ENCODE measurements around the gene EML2. TPM values are rescaled to one million over a fixed set of nuclear protein-coding genes. Genes with fewer than 3 reads are reported as not detected.

EML2 gene
- total RNA-seq: 16.8 and 18.8 TPM in 2 replicates

GRCh38 chr19:45638930-45639729, at the start of gene EML2:
EML2 (minus strand) TSS chr19:45639397; CDS start chr19:45639376, 21 bp downstream.

GRCh38 chr19:45667620-45668341, 28.6 kb upstream of the EML2 start, which contains the start of gene GIPR:
GIPR (plus strand) TSS chr19:45668221; CDS start chr19:45669521, 1,300 bp downstream.

GRCh38 chr19:45601524-45602374, 37.4 kb downstream of the EML2 start, which contains the start of gene GPR4:
GPR4 (minus strand) TSS chr19:45602212; CDS start chr19:45591866, 10,346 bp downstream.

GRCh38 chr19:45584332-45585157, 54.7 kb downstream of the EML2 start, which contains the start of gene OPA3:
OPA3 (minus strand) TSS chr19:45584802; CDS start chr19:45584764, 38 bp downstream.

Other genes with a start within 250 kb of the EML2 start
- gene PPP1R13L, start 234.3 kb downstream of the EML2 start, total RNA-seq: 5.0 and 6.0 TPM in 2 replicates
- 5.0 and 8.1 TPM in 2 replicates for gene POLR1G, start 232.8 kb downstream of the EML2 start, total RNA-seq
- 84.8 and 90.9 TPM in 2 replicates for gene ERCC1, start 215.5 kb downstream of the EML2 start, total RNA-seq
- 19.0 and 81.4 TPM in 2 replicates for gene FOSB, start 171.4 kb downstream of the EML2 start, total RNA-seq
- gene RTN2, start 142.3 kb downstream of the EML2 start, total RNA-seq: 16.4 and 17.3 TPM in 2 replicates
- gene PPM1N, start 141.0 kb downstream of the EML2 start, total RNA-seq: 0.16 and 0.72 TPM in 2 replicates
- 95.6 and 146 TPM in 2 replicates for gene VASP, start 131.9 kb downstream of the EML2 start, total RNA-seq
- gene OPA3, start 54.6 kb downstream of the EML2 start, total RNA-seq: 6.5 and 12.1 TPM in 2 replicates
- 2.7 and 5.2 TPM in 2 replicates for gene GPR4, start 37.2 kb downstream of the EML2 start, total RNA-seq
- under 0.01 and 0.49 TPM in 2 replicates for gene GIPR, start 28.8 kb upstream of the EML2 start, total RNA-seq
- 260 and 275 TPM in 2 replicates for gene SNRPD2, start 52.6 kb upstream of the EML2 start, total RNA-seq
- 18.2 and 19.3 TPM in 2 replicates for gene QPCTL, start 53.3 kb upstream of the EML2 start, total RNA-seq
- 7.1 and 8.1 TPM in 2 replicates for gene FBXO46, start 91.5 kb upstream of the EML2 start, total RNA-seq
- gene MEIOSIN, start 94.0 kb upstream of the EML2 start, total RNA-seq: not detected in 2 replicates
- 19.6 and 20.0 TPM in 2 replicates for gene SIX5, start 129.9 kb upstream of the EML2 start, total RNA-seq
- gene DMPK, start 143.1 kb upstream of the EML2 start, total RNA-seq: 12.0 and 21.7 TPM in 2 replicates
- 25.1 and 30.5 TPM in 2 replicates for gene DMWD, start 153.4 kb upstream of the EML2 start, total RNA-seq
- gene RSPH6A, start 175.9 kb upstream of the EML2 start, total RNA-seq: not detected in 2 replicates
- gene SYMPK, start 223.8 kb upstream of the EML2 start, total RNA-seq: 30.7 and 33.9 TPM in 2 replicates
- gene FOXA3, start 224.9 kb upstream of the EML2 start, total RNA-seq: not detected in 2 replicates
- 24.0 and 28.4 TPM in 2 replicates for gene IRF2BP1, start 246.7 kb upstream of the EML2 start, total RNA-seq

All from cardiac atrium fibroblast (primary cell).